Stimulated activated naive CD4-positive, alpha-beta T cell (primary cell): ENCODE results near the gene PRKCA.
"Not testable (repeated sequence)": the region's sequence is repeated elsewhere in the genome, so short reads cannot be mapped to it uniquely, and the experiment has no call there.

ENCODE experiments used
- DNase-seq, 6 experiments: peaks; one replicate each; lab custom pipeline; 2025; lab: John Stamatoyannopoulos, UW

The PRKCA gene

DNA sequence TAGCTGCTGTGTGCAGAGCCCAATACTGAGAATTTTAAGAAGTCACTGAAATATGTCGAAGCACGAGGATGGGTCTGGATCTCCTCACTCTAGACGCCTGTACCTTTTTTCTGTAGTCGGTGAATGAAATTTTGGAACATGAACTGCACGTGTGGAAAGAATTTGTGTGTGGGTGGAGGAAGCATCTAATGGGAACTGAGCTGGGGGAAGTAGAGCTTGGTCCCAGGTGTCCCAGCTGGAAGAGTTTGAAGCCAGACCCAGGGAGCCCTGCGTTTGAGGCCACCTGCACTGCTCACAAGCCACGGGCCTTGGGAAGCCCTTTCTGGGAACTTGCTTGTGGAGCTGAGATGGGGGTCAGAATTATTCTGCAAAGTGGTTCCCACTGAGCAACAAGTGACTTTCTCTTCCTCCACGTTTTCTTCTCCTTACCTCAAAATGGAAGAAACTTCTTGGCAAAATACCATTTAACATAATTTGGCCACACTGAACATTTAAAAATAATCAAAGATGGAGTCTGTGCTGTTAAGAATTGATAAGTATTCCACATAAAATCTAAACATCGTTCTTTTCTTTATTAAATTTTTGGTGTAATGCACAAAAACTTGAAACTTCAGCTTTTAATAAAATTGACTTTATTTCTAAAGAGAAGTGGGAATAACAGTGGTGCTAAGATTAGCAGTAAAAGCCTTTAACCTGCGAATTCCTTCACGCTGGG, 163.8 kb downstream of the PRKCA start:
- no peak for DNase-seq

DNA sequence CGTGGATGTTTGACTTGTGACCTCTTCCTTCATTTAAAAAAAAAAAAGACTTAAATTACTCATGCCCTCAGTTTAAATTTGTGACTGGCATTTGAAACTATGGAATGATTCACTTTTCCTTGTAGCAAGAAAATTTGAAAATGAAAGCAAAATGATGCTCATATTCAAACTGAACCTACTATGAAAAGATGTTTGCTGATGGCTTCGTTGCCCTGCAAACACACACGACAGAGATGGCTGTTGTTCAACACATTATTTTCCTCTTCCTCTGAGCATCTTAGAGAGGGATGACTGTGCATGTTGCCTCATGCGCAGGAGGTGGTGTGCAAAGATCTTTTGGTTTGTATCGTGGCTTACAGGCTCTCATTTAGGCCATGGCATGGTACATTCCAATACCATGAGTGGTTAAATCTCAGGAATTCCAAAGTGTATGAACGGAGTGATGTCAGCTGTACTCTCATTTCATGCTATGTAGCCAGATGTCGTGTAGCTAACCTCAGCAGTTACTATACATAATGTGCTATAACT, 164.5 kb downstream of the PRKCA start:
- DNase-seq = no peak

DNA sequence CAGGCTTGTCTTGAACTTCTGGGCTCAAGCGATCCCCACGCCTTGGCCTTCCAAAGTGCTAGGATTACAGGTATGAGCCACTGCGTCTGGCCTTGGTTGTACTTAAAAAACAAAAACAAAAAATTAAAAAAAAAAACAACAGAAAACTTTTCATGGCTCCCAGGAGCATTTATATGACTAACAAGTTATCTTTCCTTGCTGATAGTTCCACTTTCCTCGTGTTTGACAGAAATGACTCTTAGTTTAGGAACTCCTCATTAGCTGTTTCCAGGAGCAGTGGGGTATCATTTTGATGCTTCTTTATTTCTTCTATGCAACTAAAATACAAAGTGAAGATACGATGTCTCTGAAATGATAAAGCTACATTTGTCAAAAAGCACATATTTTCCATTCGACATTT, 165.4 kb downstream of the PRKCA start:
- DNase-seq = no peak

DNA sequence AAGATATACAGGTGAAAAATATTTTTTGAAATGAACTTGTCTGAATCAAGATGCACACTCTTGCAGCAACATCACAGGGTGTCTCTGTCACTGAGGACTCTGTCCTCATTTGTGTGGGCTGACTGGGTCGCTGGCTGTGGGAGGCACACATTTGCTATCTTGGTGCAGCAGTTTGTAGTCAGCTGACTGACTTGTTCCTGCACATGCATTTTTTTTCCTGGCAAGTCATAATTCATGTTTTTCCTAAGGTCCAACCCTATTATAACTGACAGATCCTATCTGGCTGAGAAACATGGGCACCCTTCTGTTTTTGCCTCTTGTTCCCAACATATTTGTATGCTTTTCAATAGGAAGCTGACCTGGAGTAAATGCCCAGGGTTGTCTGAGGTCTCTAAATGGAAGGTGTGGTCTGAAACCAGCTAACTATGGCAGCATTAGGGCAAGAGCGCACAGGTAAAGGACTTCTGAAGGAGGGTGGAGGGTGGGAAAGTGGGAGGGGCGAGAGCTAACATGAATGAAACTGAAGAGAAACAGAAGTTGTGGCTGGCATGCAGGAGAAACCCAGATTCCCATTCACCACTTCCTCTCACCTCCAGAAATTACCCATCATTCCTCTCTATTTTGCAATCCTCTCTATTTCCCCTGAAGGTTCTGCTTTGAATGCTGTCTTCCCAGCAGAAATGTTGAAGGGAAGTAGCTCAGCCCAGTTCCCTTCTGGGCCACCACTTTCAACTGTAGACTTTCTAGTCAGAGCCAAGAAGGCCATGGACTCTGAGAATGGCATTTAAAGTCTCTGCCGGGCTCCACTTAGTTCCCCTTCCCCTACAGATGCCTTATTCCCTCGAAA, 166.1 kb downstream of the PRKCA start:
- DNase-seq = no peak

DNA sequence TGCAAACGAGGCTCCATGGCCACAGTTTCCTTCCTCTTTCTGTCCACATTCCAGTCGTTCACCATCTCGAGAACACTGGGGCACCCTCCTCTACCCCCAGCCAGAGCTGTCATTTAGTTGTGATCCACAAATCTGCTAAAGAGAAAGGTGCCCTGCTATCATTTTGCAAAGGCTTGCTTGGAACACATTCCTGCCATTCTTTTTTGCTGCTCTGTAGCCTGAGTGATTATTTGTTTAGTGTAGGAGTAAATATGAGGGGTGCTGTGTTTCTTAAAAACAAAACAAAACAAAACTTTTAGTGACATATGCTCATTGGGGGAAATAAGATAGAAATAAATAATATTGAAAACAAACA, 166.7 kb downstream of the PRKCA start:
- DNase-seq = no peak

DNA sequence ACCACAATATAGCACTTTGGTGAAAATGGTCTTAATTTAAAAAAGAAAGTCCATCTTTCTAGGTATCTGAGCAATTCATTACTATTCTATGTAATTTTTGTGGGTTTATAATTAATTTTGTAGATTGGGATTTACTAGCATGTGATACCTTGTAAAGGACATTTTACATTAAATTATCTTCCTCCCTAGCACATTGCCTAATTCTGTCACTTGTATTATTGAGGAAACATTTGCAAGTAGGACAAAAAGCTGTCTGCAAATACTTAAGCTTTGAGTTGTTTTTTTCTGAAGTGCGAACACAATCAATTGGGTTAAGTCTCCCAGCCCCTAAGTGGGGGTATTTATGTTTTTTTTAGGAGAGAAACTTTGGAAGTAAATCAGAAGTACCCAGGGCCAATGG, 167.0 kb downstream of the PRKCA start:
- DNase-seq = no peak

DNA sequence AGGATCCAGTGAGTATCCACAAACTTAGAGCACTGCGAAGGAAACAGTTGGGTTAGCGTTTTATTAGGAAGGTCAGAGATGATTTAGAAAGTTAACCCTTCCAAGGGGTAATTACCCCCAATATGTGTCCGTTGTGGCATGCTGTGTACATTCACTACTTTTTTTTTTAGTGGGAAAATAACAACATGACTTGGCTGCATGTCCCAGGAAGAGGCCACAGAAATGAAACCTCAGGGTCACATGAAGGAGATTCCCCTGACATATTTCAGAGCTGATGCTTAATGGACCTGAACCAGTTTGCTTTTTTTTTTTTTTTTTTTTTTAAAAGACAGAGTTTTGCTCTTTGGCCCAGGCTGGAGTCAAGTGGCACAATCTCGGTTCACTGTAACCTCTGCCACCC, 167.5 kb downstream of the PRKCA start:
- DNase-seq = no peak

DNA sequence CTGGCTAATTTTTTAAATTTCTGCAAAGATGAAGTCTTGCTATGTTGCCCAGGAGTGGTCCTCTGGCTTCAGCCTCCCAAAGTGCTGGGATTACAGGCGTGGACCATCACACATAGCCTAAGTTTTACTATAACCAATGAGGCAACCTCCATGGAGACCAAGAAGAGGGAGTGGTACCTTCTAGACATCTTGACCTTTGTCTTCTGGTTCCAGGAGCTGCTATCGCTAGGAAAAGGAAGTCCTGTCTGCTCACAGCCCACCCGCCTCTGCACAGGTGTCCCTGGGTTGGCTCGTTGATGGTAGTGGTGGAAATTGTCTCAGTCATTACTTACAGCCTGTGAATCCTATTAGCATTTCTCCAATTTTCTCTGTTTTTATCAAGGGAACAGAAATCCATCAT, 169.7 kb downstream of the PRKCA start:
- no peak for DNase-seq

DNA sequence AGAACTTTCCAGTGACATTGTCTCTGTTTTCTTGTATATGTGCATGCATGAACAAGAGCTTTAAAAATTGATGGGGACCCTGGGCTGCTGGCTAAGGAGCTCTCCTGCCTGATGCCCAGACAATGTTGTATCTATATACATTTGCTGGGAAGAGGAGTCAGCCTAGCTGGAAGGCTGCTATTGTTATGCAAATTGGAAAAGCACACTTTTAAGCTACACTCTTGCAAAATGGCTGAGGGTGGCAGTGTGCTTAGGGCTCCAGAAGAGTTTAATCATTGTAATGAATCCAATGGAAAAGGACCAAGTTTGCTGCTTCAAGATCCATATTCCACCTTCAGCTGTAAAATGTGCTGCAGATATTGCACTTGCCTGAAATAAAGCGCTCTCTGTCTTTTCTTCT, 171.8 kb downstream of the PRKCA start:
- DNase-seq = no peak

DNA sequence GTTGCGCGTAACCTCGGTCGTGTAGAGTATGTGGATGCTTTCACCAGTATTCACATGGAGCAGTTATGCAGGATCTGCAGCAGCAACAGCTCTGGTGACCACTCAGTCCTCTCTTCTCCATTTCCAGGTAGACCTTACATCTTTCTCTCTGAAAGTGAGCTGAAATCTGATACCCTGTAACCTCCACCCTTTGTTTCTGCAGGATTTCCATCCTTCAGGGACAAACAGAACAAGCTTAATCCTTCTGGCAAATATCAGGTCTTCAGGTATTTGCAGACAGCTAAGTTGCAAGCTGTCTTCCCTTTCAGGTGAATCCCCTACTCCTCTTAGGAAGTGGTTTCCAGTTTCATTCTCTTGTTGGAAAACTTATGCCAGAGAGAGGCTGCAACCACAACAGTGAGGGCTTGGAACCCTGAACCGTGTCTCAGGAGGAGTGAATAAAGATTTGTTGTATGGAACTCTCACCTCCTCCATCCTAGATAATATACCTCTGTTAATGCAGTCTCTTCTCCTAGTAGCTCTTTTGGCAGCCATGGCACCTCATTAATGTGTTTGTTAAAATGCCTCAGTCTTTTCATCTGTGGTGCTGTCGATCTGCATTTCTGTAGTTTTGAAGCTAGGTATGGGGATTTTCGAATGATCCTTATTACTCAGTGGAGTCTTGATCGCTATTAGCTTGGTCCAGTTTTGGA, 172.5 kb downstream of the PRKCA start:
- no peak for DNase-seq

DNA sequence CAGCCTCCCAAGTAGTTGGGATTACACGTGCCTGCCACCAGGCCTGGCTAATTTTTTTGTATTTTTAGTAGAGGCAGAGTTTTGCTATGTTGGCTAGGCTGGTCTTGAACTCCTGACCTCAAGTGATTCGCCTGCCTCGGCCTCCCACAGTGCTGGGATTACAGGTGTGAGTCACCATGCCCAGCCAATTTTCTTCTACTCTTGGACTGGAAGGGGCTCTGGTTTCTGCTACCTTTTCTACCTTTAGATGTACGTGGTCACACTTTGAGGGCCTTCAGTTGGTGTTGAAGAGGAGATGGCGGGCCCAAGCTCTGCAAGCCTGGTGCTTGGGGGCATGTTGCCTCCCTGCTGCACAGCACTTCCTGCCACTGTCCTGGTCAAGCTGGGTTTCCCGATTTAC, 173.6 kb downstream of the PRKCA start:
- DNase-seq = no peak

DNA sequence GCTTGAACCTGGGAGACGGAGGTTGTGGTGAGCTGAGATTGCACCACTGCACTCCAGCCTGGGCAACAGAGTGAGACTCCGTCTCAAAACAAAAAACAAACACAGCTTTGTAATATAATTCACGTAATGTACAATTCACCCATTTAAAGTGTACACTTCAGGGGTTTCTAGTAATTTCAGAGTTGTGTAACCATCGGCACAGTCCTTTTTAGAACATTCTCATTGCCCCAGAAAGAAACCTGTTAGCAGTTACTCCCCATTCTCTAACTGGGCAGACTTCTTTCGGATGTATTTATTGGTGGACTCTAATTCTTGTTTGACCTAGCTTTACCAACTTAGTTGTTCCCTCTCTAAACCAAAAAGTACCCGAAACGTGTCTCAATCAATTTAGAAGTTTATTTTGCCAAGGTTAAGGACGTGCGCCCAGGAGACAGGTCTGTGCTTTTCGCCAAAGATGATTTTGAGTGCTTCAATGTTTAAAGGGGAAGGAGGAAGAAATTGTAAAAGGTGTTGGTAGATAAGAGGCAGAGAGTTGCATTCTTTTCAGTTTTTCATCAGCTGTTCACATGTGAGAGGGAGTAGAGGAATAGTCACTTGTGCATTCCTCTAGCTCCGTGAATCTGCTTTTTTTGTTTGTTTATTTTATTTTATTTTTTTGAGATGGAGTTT, 175.3 kb downstream of the PRKCA start:
- no peak for DNase-seq

DNA sequence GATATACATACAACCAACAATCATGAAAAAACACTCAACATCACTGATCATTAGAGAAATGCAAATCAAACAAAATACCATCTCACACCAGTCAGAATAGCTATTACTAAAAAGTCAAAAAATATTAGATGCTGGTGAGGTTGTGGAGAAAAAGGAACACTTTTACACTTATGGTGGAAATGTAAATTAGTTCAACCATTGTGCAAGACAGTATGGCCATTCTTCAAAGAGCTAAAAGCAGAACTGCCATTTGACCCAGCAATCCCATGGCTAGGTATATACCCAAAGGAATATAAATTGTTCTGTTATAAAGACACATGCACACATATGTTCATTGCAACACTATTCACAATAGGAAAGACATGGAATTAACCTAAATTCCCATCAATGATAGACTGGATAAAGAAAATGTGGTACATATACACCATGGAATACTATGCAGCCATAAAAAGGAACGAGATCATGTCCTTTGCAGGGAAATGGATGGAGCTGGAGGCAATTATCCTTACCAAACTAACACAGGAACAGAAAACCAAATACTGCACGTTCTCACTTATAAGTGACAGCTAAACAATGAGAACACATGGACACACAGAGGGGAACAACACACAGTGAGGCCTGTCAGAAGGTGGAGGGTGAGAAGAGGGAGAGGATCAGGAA, 176.9 kb downstream of the PRKCA start:
- not testable (repeated sequence) for DNase-seq

DNA sequence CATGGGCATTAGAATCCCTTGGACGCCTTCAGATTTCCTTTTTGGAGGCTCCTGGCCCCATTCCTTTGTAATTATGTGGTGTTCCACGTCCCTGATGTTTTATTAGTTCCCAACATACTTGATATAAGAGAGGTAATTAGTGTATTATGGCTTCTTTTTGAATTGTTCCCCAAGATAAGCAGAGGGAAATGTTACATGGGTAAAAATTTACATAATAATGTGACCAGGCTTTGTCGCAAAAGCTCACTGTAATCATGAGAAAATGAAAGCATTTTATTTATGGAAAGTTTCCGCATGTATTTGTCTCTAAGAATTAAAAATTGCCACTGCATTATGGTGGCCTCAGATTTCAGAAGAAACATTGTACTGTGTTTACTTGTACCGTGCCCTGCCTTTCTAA, 177.8 kb downstream of the PRKCA start:
- DNase-seq = no peak

DNA sequence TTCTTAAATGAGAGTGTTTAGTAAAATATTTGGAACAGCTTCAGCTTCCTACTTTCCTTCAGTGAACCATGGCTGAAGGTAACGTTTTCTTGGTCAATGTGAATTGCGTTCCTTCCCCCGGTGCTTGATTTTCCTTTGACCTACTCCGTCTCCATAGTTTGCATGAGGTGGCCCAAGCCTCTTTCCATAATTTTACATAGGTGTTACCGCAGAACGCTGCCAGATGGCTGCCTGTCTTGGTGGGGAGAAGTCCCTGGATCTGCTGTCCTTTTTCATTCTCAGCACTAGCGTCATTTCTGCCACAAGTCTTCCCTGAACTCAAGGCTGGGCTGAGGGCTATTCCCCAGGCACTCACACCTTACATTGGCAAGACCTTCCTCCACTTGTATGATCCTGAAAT, 178.4 kb downstream of the PRKCA start:
- DNase-seq = no peak

DNA sequence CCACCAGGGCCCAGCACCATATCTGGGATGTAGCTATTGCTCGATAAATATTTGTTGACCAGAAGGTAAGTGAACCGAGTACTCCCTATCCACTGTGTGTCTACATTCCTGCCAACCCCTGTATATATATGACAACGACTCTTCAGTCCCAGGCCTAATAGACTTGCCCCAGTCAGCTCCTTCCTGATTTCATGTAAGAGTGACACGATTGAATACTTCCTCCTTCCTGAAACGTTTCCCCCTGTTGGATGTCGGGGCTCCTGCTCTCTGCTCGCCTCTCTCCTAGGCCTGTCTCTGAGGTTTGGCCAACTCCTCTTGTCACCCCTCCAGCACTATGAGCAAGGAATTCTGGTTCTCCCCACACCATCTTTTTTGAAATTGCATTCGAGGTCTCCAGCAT, 178.9 kb downstream of the PRKCA start:
- no peak for DNase-seq

DNA sequence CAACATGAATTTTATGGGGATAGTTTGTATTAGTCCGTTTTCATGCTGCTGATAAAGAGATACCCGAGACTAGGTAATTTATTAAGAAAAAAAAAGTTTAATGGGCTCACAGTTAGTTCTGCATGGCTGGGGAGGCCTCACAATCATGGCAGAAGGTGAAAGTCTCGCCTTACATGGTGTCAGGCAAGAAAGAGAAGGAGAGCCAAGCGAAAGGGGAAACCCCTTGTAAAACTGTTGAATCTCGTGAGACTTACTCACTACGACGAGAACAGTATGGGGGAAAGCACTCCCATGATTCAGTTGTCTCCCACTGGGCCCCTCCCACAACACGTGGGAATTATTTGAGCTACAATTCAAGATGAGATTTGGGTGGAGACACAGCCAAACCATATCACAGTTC, 181.5 kb downstream of the PRKCA start:
- DNase-seq = no peak

DNA sequence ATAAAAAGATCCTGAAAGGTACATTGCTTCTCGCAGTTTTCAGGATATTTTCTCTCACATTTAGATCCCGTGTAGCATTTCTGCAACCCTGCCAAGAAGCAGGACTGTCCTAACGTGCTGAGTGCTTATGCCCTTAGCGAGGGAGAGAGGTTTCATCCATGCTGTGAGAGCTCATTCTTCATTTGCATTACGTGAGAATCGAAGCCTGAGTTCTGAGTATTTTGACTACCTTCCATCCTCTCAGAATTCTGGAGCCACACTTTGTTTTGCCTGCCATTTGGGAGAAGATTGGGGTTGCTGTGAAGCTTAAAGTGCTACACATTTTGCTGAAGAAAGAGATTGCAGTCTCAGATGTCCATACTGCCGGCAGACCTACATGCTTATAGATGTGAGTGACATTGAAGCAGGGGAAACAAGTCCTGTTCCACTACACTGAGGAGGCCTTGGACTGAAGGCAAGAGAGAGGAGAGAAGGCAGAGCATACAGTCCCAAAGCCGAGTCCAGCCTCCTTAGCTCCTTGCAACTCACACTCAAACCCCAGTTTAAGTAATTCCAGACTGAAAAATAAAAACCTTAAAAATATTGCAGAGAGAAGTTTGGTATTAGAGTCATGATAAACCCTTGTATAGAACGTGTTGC, 183.0 kb downstream of the PRKCA start:
- no peak for DNase-seq

DNA sequence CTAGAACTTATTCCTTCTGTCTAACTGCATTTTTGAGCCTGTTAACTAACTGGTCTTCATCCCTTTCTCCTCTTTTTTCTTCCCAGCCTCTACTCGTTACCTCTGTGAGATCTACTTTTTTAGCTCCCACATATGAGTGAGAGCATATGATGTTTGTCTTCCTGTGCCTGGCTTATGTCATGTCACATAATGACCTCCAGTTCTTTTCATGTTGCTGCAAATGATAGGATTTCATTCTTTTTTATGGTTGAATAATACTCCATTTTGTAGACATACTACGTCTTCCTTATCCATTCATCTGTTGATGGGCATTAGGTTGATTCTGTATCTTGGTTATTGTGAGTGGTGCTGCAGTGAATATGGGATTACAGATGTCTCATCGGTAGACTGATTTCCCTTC, 184.7 kb downstream of the PRKCA start:
- no peak for DNase-seq

DNA sequence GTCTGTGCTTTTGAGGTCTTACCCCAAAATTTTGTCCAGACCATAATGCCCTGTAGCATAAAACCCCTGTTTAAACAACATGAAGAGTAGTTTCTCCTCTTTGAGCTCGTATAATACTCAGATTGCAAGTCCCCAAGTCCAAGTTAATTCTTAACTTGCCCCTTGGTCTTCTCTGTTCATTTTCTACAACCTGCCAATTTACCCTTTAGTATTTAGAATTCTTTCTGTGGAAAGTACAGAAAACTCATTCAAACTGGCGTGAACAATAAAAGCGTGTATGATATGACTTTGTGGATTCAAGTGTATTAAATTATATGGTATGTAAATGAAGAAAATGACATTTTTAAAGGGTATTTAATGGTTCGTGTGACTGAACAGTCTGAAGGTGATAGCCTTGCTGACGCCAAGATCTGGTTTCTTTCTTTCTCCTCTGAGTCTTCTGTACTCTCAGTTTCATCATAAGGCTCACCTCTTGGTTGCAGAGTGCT, 185.6 kb downstream of the PRKCA start:
- no peak for DNase-seq

DNA sequence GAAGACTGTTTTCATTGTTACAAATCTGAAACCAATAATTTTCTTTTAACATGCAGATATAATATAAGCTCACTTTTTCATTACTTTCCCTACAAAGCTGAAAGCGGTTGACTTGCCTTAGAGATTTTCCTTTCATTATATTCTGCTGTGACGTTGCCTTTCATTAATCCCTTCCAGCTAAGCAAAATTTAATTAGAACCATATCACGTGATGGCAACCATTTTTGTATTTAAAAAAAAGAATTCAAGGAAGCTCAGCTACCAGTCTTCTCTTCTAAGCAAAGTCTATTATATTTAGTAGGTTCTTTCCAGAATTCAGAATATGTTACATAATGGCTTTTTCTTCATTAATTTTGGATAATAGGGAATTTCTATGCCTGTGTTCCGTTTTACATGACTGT, 186.5 kb downstream of the PRKCA start:
- no peak for DNase-seq
